DOHH2 (cell line): ENCODE results near the gene WHRN.

ENCODE experiments used
- EZH2phosphoT487 ChIP-seq: fragments of 200-600 bp; sonication (generic); IDR thresholded peaks from 2 replicates; pipeline ENCODE4 v1.6.1; 2017; ENCODE audit warnings: borderline replicate concordance, mild to moderate bottlenecking, antibody characterized with exemption, low read length, moderate library complexity, mixed read lengths
- TF ChIP-seq, protein P1 (sequence below): fragments of 200-600 bp; sonication (generic); IDR thresholded peaks from one replicate; pipeline ENCODE4 v1.5.1; 2014; ENCODE audit warnings: antibody characterized with exemption, mild to moderate bottlenecking, low read depth, low read length; ENCODE audit not compliant: poor library complexity, severe bottlenecking

DNA sequence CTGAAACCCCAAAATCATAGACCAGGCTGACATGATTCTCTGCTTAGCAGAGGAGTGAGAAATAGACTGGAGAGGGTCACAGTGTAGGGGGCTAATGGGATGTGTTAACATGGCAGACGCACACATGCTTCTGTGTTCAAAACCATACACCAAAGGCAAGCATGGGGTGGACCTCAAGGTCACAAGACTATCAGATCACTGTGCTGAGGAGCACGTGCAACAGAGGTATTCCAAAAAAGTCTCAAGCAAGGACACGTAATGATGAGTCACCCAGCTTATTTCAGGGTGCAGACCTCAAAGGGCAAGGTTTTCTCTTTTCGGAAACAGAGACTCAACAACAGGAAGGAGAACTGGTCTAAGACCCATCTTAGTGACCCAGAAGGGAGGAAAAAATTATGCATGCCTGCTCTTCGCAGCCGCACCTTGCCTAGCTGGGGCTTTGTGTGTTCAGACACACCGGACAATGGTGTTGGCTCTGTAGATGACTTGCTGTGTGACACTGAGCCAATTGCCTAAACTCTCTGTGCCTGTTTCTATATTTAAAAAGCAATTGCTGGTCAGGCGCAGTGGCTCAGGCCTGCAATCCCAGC is 20.3 kb downstream of the WHRN start:
- TF ChIP-seq, protein P1, sequence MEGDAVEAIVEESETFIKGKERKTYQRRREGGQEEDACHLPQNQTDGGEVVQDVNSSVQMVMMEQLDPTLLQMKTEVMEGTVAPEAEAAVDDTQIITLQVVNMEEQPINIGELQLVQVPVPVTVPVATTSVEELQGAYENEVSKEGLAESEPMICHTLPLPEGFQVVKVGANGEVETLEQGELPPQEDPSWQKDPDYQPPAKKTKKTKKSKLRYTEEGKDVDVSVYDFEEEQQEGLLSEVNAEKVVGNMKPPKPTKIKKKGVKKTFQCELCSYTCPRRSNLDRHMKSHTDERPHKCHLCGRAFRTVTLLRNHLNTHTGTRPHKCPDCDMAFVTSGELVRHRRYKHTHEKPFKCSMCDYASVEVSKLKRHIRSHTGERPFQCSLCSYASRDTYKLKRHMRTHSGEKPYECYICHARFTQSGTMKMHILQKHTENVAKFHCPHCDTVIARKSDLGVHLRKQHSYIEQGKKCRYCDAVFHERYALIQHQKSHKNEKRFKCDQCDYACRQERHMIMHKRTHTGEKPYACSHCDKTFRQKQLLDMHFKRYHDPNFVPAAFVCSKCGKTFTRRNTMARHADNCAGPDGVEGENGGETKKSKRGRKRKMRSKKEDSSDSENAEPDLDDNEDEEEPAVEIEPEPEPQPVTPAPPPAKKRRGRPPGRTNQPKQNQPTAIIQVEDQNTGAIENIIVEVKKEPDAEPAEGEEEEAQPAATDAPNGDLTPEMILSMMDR = no peak
- no peak for TF ChIP-seq EZH2phosphoT487
